HG03095 (cell line): ENCODE measurements around the gene NPEPPS.

Source experiments
- ATAC-seq: cut with Tn5 transposase; IDR thresholded peaks from one replicate; pipeline ENCODE4 v1.9.1; 2021; ENCODE audit warnings: moderate library complexity; ENCODE audit not compliant: unreplicated experiment

The NPEPPS gene

DNA sequence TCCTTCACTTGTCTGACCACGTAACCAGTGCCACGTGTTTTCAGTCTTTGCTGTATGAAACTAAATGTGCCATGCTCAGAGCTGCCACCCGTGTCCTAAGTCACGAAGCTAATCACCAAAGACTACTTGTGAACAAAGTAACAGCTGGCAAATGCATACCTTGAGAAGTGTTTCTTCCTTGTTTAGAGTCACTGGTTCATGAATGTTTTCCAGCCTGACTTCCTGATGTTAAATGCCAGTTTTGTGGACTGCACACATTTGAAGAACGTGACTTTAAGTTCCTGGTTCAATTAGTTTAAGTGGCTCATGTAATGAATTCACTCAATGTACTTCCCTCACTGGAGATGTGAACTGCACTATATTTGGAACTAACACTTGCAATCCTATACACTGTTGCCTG, 98.9 kb downstream of the NPEPPS start:
- no peak for ATAC-seq

DNA sequence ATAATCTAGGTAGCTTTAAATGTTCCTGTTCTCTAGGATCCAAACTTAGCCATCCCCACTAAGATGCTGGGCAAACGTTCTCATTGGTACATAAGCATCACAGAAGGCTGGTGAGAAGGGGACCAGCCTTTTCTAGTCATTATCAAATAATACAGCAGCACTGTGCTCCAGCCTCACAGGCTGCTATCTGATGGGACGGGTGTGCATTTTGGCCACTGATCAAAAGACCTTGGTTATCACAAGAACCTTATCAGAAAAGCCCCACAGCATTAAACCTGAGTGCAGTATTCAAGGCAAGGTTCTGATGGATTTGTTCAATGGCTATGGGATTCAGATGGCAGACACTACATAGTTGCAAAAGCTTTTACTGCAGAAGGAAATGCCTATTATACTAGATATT, 99.7 kb downstream of the NPEPPS start:
- no peak for ATAC-seq

DNA sequence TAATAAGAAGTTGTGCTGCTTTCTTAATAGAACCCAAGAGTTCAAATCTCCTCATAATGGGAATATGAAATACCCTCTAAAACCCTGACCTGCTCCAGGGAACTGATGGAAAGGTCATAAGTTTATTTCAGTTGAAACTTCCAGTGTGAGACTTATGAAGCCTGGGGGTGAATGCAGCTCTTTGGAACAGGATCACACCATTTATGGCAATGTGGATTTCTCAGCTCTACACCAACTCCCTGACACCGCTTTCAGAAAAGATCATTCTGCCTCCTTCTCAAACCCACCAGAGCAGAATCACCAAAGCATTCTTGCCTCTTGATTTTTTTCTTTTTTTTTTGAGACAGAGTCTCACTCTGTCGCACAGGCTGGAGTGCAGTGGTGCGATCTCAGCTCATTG, 102.1 kb downstream of the NPEPPS start:
- no peak for ATAC-seq

DNA sequence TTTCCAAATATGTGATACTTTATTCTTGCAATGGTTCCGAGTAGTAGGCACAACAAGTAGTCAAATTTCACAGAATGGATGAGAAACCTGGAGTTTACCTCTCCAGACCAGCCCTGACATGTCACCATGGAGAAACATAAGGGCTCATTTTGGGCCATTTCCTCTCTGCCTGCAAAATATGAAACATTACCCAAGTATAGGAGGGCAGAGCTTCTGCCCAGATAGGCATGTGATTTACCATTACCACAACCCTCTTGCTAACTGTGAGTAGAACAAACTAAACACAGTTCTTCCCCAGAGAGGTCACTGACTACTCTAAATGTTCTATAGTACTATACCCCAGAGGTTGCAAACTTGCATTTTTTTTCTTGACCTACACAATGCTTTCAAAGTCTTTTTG, 103.1 kb downstream of the NPEPPS start:
- ATAC-seq: no peak

DNA sequence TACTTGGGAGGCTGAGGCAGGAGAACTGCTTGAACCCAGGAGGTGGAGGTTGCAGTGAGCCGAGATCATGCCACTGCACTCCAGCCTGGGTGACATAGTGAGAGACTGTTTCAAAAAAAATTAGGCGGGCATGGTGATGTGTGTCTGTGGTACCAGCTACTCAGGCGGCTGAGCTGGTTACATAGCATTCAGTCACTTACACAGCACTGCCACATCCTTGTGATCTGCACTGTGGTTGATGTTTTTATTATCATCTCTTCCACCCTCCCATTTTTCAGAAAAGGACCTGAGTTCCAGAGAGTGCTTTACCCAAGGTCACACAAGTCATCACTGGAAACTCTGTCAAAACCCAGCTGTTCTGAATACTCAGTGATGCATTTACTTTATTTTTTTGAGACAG, 104.0 kb downstream of the NPEPPS start:
- ATAC-seq: no peak

DNA sequence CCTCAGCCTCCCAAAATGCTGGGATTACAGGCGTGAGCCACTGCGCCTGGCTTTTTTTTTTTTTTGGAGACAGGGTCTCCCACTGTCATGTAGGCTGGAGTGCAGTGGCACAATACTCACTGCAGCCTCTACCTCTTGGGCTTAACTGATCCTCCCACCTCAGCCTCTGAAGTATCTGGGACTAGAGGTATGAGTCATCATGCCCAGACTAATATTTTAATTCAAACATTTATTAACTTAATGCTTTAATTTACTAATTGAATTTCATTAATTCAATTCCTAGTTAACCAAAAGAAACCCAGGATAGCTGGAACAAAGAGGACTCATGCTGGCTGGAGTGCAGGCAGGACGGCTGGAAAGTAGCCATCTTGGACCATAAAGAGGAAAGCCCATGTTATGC, 104.8 kb downstream of the NPEPPS start:
- ATAC-seq: no peak

DNA sequence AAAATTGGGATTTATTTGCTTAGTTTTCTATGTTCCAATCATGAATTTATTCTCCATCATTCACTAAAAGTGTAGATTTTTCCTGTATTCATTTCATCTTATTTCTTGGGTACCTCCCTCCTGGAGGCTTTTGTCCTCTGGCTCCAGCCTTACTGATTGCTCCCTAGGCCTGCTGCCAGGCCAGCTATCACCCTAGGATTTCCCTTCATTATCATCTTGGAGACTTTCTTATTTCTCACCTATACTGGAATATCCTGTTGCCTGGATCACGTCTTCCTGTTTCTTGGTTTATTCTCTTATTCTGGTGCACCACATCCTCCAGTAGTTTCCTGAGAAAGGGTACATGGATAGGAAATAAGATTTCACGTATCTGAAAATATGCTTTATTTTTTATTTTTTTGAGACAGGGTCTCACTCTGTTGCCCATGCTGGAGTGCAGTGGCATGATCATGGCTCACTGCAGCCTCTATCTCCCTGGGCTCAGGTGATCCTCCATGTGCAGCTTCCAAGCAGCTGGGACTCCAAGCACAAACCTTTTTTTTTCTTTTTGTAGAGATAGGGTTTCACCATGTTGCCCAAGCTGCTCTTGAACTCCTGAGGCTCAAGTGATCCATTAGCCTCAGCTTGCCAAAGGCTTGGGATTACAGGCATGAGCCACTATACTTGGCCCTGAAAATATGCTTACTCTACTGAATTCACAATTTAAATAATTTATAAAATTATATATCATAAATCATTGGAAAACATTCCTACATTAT, 105.5 kb downstream of the NPEPPS start:
- ATAC-seq: no peak

DNA sequence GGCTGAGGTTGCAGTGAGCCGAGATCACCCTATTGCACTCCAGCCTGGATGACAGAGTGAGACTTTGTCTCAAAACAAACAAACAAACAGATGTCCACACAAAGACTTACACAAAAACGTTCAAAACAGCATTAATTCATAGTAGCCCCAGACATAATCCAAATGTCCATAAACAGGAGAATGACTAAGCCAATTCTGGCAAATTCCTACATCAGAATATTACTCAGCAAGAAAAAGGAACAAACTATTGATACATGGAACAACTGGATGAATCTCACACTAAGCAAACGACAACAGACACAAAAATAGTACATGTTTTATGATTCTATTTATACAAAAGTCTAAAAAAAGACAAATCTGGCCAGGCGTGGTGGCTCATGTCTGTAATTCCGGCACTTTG, 108.0 kb downstream of the NPEPPS start:
- no peak for ATAC-seq

DNA sequence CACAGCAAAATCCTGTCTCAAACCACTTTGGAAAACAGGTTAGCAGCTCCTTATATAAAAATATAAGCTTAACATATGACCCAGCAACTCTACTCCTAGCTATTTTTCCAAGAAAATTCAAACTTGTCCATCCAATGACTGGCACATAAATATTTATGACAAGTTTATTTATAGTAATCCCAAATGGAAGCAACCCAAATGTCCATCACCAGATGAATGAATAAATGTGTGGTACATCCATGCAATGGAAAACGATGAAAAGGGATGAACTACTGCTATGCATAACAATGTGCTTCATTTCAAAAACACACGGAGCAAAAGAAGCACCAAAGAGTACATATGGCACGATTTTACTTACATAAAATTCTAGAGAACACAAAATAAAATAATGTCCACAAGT, 109.2 kb downstream of the NPEPPS start:
- no peak for ATAC-seq

DNA sequence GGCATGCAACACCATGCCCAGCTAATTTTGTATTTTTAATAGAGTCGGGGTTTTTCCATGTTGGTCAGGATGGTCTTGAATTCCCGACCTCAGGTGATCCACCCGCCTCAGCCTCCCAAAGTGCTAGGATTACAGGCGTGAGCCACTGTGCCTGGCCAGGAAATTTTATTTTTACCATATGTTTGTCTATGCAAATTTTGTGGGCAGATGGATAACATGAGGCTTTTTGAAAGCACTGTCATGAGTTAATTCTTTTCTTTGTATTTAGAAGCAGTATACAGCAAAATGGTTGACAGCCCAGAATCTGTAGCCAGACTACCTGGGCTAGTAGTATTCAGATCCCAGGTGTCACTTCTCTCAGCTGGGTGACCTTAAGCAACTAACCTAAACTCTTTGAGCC, 110.3 kb downstream of the NPEPPS start:
- no peak for ATAC-seq

DNA sequence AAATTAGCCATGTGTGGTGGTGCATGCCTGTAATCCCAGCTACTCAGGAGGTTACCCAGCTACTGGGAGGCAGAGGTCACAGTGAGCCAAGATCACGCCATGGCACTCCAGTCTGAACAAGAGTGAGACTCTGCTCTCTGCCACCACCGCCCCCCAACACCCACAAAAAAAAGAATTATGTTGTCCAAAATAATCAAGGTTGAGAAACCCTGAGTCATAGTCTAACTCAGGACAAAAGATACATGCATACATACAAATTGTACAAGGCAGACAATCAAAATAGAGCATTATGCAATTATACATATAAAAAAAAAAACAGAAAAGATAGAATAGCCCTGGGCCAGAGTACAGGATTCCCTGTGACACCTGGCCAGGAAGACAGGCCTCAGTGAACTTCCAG, 112.2 kb downstream of the NPEPPS start:
- ATAC-seq: no peak

DNA sequence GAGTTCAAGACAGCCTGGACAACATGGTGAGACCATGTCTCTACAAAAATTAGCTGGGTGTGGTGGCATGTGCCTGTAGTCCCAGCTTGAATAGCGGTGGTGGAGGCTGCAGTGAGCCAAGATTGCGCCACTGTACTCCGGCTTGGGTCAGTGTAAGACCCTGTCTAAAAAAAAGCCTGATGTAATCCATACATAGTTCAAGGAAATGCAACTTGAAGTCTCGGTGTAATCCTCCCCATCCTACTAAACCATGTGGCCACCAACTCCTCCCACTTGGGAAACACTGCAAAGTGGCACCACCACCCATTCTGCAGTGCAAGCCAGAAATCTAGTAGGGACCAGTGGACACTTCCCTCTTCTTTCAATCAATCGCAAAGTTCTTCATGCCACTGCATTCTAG, 113.4 kb downstream of the NPEPPS start:
- no peak for ATAC-seq

DNA sequence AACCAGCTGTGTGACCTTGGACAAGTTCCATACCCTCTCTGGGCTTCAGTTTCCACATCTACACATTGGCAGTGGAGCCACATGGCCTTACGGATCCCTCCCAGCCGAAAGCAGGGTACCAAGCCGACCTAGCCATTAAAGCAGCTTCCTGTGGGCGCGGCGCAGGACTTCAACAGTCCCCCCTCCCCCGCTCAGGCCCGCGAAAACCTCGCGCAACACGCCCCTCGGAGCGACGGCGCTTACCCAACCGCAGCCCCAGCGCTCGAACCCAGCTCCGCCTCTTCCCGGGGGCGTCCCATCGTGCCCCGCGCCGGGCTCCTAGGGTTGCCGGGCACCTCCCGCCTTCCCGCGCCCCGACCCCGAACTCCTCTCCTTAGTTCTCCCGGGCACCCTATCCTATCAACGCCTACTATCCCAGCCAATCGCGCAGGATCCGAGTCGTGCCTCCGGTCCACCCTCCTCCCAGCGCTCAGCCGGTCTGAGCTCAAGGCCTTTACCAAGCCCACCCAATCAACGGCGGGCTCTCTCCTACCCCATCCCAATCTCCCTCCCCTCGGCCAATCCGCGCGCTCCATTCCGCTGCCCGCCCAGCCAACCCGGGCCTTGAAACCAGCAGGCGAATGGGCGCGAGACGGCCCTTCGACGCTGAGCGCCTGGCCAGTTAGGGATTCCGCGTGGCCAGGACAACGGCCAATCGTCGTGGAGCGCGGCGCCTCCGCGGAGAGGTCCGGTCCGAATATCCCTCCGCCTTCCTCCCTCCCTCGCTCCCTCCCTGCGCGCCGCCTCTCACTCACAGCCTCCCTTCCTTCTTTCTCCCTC, 118.5 kb downstream of the NPEPPS start, which contains the start of gene KPNB1:
TSS of gene KPNB1 (plus strand) at position 767 of the 819 bp plus-strand sequence. CDS start 326 bp downstream, outside the sequence.
- ATAC-seq: peak; percentile 76

DNA sequence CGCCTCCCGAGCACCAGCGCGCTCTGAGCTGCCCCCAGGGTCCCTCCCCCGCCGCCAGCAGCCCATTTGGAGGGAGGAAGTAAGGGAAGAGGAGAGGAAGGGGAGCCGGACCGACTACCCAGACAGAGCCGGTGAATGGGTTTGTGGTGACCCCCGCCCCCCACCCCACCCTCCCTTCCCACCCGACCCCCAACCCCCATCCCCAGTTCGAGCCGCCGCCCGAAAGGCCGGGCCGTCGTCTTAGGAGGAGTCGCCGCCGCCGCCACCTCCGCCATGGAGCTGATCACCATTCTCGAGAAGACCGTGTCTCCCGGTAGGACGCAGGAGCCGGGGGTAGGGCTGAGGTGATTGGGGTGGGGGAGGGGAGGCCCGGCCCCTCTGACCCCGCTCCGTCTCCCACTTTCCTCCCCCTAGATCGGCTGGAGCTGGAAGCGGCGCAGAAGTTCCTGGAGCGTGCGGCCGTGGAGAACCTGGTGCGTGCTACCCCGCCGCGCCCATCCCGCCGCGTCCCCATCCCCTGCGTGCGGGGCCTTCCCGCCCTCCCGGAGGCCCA, 119.1 kb downstream of the NPEPPS start:
- ATAC-seq: no peak

DNA sequence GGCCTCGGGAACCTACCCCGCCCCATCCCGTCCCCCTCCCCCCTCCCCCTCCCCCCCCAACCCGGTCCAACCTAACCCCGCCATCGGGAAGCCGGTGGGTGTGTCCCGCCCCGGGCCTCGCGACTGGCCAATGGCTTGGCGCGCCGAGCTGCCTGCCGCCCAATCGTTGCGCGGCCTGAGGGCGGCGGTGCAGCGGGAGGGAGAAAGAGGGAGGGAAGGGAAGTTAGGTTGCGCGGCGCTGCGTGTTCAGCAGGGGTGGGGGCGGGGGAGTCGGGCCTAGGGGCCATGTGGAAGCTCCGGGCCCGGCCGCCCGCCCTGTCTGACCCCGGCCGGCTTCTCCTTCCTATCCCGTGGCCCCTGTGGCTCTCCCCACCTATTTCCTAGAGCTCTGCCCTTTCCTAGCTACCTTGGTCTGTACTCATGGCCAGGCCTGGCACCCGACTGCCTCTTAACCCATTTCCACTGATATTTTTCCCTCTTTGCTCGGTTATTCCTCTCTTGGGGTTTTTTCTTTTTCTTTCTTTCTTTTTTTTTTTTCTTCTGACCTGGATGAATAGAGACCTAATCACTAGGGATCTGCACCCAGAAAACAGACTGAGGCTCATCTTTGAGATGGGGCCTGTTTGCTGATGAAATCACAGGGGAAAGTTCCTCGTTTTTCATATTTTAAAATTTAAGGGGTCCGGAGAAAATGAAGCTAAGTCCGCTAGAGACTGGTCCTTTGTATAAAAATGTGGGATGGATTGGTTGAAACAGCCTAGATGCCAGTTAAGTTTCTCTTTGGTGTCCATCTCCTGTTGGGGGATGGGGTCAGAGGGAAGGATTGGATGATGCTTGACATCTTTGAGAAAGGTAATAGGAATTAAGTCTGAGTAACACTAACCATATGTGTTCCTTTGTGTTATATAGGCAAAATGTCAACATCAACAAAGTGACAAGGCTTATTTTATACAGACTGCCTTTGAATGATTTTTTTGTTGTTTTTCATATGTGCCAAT, 119.9 kb downstream of the NPEPPS start:
- peak; percentile 47 for ATAC-seq

DNA sequence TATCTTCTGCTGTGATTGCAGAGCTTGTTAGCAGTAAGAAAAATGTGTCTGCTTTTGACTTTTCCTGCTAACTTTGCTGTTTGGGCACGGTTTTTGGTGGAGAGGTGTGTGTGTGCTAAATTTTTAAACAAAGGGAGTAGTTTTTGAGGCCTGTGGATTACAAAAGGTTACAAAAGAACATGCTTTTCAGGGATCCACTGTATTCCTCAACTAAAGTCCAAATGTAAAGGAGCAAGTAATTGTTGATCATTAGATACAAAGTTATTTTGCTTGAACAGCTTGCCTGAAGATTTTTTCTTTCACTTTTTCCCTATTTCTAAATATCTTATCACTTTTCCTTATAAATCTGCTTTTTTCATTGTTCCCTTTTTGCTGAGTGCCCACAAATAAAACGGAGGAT, 120.8 kb downstream of the NPEPPS start:
- no peak for ATAC-seq

DNA sequence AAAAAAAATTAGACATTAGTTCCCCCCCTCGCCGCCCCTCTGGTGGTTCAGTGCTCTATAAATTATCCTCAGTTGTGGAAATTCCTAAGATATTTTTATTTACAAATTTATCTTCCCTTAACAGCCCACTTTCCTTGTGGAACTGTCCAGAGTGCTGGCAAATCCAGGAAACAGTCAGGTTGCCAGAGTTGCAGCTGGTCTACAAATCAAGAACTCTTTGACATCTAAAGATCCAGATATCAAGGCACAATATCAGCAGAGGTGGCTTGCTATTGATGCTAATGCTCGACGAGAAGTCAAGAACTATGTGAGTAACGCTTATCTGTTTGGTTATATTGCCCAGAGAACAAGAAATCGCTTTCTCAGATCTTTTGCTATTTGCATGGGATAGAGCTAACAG, 121.7 kb downstream of the NPEPPS start:
- ATAC-seq: no peak

DNA sequence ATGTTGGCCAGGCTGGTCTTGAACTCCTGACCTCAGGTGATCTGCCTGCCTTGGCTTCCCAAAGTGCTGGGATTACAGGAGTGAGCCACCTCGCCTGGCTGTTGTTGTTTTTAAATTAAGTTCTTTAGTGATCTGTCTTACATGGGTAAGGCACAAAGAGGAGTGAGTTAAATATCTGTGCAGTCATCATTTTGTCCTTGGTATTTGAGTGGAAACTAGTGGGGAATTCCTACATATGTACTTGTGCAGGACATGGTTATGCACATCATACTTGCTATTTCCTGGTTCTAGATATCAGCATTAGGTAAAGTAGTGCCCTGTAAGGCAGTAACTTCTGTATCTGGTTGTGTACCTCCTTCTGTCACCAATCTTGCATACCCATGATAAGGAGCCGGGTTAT, 122.5 kb downstream of the NPEPPS start:
- no peak for ATAC-seq

DNA sequence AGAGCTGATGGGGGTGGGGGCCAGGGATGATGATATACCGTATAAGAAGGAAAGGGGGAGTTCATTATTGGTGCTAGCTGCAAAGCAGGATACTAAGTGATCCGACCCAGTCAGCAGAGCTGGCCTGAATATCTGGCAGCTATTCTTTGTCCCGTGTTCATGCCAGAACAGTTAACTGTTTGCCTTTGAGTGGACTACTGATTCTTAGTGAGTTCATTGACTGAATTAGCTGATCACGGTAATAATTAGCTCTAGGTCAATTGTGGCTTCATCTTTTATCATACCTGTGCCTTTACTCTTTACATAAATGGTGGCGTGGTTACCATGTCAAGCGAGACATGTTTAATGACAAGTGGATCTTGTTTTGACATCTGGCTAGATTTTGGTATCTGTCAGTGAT, 124.1 kb downstream of the NPEPPS start:
- ATAC-seq: no peak

DNA sequence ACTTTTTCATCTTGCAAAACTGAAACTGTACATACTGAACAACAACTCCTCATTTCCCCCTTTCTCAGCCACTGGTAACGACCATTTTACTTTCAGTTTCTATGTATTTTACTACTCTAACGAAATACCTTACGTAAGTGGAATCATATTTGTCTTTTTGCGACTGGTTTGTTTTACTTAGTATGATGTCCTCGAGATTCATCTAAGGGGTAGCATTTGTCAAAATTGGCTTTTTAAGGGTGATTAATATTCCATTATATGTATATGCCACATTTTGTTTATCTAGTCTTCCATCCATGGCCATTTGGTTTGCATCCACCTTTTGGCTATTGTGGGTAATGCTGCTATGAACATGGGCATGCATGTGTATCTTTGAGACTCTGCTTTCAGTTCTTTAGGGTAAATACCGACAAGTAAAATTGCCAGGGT, 129.2 kb downstream of the NPEPPS start:
- peak; percentile 52 for ATAC-seq
